Right ventricle myocardium superior (tissue), 1 donor: ENCODE results near the gene CPXM2. TPM values are rescaled to one million over a fixed set of nuclear protein-coding genes. Genes with fewer than 3 reads are reported as not detected.

Experiments
- ATAC-seq: fragments of 200-7000 bp; cut with Tn5 transposase; one replicate; pipeline ENCODE4 v1.9.1; 2020; ENCODE audit warnings: mild to moderate bottlenecking; ENCODE audit not compliant: poor library complexity
- DNase-seq: peaks from one replicate; pipeline ENCODE4 v3.0.0-alpha.2; 2020
- intact Hi-C: fragments of 100-400 bp; cut with DNase I; formaldehyde crosslinking; loops from one replicate; pipeline ENCODE4 v1.11.2; 2022
- long read RNA-seq: library from polyadenylated mRNA; unstranded; transcript quantifications from one replicate; pipeline ENCODE4 v2.0.0, GENCODE V29; 2021
- total RNA-seq: library from RNA; stranded (reverse); fragmentation: NEBNext Ultra II Directional; extraction: Animal tissue kit (Norgen Biotek cat#: 25700); gene quantifications from one replicate; pipeline ENCODE4 v1.2.1, GENCODE V29; 2021
- donor health status: DM: no; HTN: yes; CAD: no; lungs with severe emphysema.

The CPXM2 gene
- total RNA-seq: 2.6 TPM
- long read RNA-seq, partial matches to known transcripts: 3 of 5 reads
- long read RNA-seq, other reads (novel, unspliced or antisense): 0 of 5 reads

- ATAC-seq (no peak), DNase-seq (no peak)
- intact Hi-C loops: no loop called here
Measured at GRCh38 chr10:123891144-123892071, at the start of gene CPXM2. CPXM2 (minus strand) TSS chr10:123891807; CDS start chr10:123891659, 148 bp downstream.

GRCh38 chr10:123939591-123939990 lies 48.0 kb upstream of the CPXM2 start:
- DNase-seq (no peak), ATAC-seq (no peak)
- intact Hi-C loops: no loop called here

- ATAC-seq (no peak), DNase-seq (no peak)
- intact Hi-C loops: no loop called here
Measured at GRCh38 chr10:123938890-123939289, 47.3 kb upstream of the CPXM2 start.

- intact Hi-C loops: no loop called here
- ATAC-seq (no peak), DNase-seq (no peak)
Measured at GRCh38 chr10:123936426-123936825, 44.8 kb upstream of the CPXM2 start.

GRCh38 chr10:123935680-123936079 lies 44.1 kb upstream of the CPXM2 start:
- no peak for ATAC-seq
- DNase-seq: no peak
- intact Hi-C loops: no loop called here

GRCh38 chr10:123934846-123935245 lies 43.2 kb upstream of the CPXM2 start:
- ATAC-seq (no peak), DNase-seq (no peak)
- intact Hi-C loops: no loop called here

GRCh38 chr10:123930340-123931001 lies 38.9 kb upstream of the CPXM2 start:
- DNase-seq: no peak
- ATAC-seq: no peak
- intact Hi-C loops: no loop called here

GRCh38 chr10:123929791-123930190 lies 38.2 kb upstream of the CPXM2 start:
- DNase-seq (no peak), ATAC-seq (no peak)
- intact Hi-C loops: no loop called here

GRCh38 chr10:123928427-123928826 lies 36.8 kb upstream of the CPXM2 start:
- intact Hi-C loops: no loop called here
- ATAC-seq (no peak), DNase-seq (no peak)

GRCh38 chr10:123926401-123927264 lies 35.0 kb upstream of the CPXM2 start:
- no peak for ATAC-seq
- no peak for DNase-seq
- intact Hi-C loops: no loop called here

GRCh38 chr10:123922126-123922525 lies 30.5 kb upstream of the CPXM2 start:
- intact Hi-C loops: no loop called here
- DNase-seq: no peak
- ATAC-seq: no peak

- ATAC-seq (no peak), DNase-seq (no peak)
- intact Hi-C loops: no loop called here
Measured at GRCh38 chr10:123916775-123917174, 25.2 kb upstream of the CPXM2 start.

GRCh38 chr10:123913688-123914268 lies 22.2 kb upstream of the CPXM2 start:
- intact Hi-C loops: no loop called here
- no peak for ATAC-seq
- no peak for DNase-seq

GRCh38 chr10:123912871-123913270 lies 21.3 kb upstream of the CPXM2 start:
- ATAC-seq: no peak
- DNase-seq: no peak
- intact Hi-C loops: no loop called here

GRCh38 chr10:123912466-123912865 lies 20.9 kb upstream of the CPXM2 start:
- DNase-seq: no peak
- intact Hi-C loops: no loop called here
- no peak for ATAC-seq

GRCh38 chr10:123911866-123912265 lies 20.3 kb upstream of the CPXM2 start:
- ATAC-seq (no peak), DNase-seq (no peak)
- intact Hi-C loops: no loop called here

- intact Hi-C loops: no loop called here
- ATAC-seq (no peak), DNase-seq (no peak)
Measured at GRCh38 chr10:123909866-123910265, 18.3 kb upstream of the CPXM2 start.

GRCh38 chr10:123909426-123909825 lies 17.8 kb upstream of the CPXM2 start:
- DNase-seq (no peak), ATAC-seq (no peak)
- intact Hi-C loops: no loop called here

- intact Hi-C loops: no loop called here
- ATAC-seq (no peak), DNase-seq (no peak)
Measured at GRCh38 chr10:123908379-123908778, 16.8 kb upstream of the CPXM2 start.
